Osteoblast (primary cell): ENCODE measurements around the gene PTPRN2. TPM values are rescaled to one million over a fixed set of nuclear protein-coding genes. Genes with fewer than 3 reads are reported as not detected.
A peak's percentile ranks its signal among the peaks of the same experiment; 100 is the strongest.

ENCODE experiments used
- DNase-seq: peaks from one replicate; pipeline ENCODE4 v3.0.0; 2011; ENCODE audit warnings: low spot score, mixed read lengths; ENCODE audit not compliant: insufficient read length; ENCODE audit errors: missing footprints
- H2AFZ ChIP-seq: 2 replicates; pipeline ENCODE4 v1.6.0; 2011; ENCODE audit warnings: mild to moderate bottlenecking, low read length
- H3K27ac ChIP-seq: 2 replicates; pipeline ENCODE4 v1.5.1; 2011; ENCODE audit warnings: mild to moderate bottlenecking, low read depth, low read length, moderate library complexity
- H3K27me3 ChIP-seq: 2 replicates; pipeline ENCODE4 v1.6.0; 2012; ENCODE audit warnings: mild to moderate bottlenecking, control low read depth, inconsistent platforms, low read length, moderate library complexity; ENCODE audit not compliant: insufficient read depth
- H3K36me3 ChIP-seq: 2 replicates; pipeline ENCODE4 v1.5.1; 2011; ENCODE audit warnings: mild to moderate bottlenecking, low read length, control low read depth, moderate library complexity; ENCODE audit not compliant: insufficient read depth
- H3K4me1 ChIP-seq: 2 replicates; pipeline ENCODE4 v1.5.1; 2011; ENCODE audit warnings: mild to moderate bottlenecking, low read length, control low read depth, moderate library complexity; ENCODE audit not compliant: insufficient read depth
- H3K4me2 ChIP-seq: 2 replicates; pipeline ENCODE4 v1.6.0; 2011; ENCODE audit warnings: mild to moderate bottlenecking, low read length; ENCODE audit not compliant: insufficient read depth
- H3K4me3 ChIP-seq: fragments of 200-600 bp; sonication (generic); 3 replicates; pipeline ENCODE4 v1.5.1; 2012; ENCODE audit warnings: mild to moderate bottlenecking, low read length, inconsistent platforms; ENCODE audit not compliant: insufficient read depth
- H3K79me2 ChIP-seq: 2 replicates; pipeline ENCODE4 v1.6.0; 2012; ENCODE audit warnings: mild to moderate bottlenecking, low read length, control low read depth, inconsistent platforms; ENCODE audit not compliant: insufficient read depth
- H3K9me3 ChIP-seq: 2 replicates; pipeline ENCODE4 v1.5.1; 2011; ENCODE audit warnings: low read depth, low read length, control low read depth
- H4K20me1 ChIP-seq: 2 replicates; pipeline ENCODE4 v1.6.0; 2012; ENCODE audit warnings: mild to moderate bottlenecking, low read length, control low read depth; ENCODE audit not compliant: insufficient read depth
- CTCF ChIP-seq: IDR thresholded peaks from 2 replicates; pipeline ENCODE4 v1.5.1; 2011; ENCODE audit warnings: mild to moderate bottlenecking, low read depth, low read length, moderate library complexity; ENCODE audit errors: extremely low read depth
- total RNA-seq: library from RNA; depleted of rRNA; stranded (reverse); fragments of >200 nt; gene quantifications from 2 replicates; pipeline ENCODE4 v1.2.3, GENCODE V29; 2012

The PTPRN2 gene
- total RNA-seq, 1 donor: 0.36 TPM

- no peaks in the 10 kb centered on the region for H3K79me2 ChIP-seq
- H3K4me1 ChIP-seq: no peaks in the 10 kb centered on the region
- peak; percentile 45 for DNase-seq
- no peak for TF ChIP-seq CTCF
- no peaks in the 10 kb centered on the region for H3K36me3 ChIP-seq
- no peak overlapping the region for H2AFZ ChIP-seq
- H3K9me3 ChIP-seq: no peaks in the 10 kb centered on the region
- no peak overlapping the region for H3K27ac ChIP-seq
- H3K27me3 ChIP-seq: no peaks in the 10 kb centered on the region
- H3K4me2 ChIP-seq: no peak overlapping the region
- H4K20me1 ChIP-seq: no peaks in the 10 kb centered on the region
- no peak overlapping the region for H3K4me3 ChIP-seq
Observed at GRCh38 chr7:158557441-158557755, 30.2 kb downstream of the PTPRN2 start.

- H3K36me3 ChIP-seq: no peaks in the 10 kb centered on the region
- no peak overlapping the region for H3K4me2 ChIP-seq
- no peaks in the 10 kb centered on the region for H4K20me1 ChIP-seq
- no peak for TF ChIP-seq CTCF
- no peaks in the 10 kb centered on the region for H3K79me2 ChIP-seq
- no peak overlapping the region for H3K4me3 ChIP-seq
- peak; percentile 11 for DNase-seq
- H3K27ac ChIP-seq: no peak overlapping the region
- H3K4me1 ChIP-seq: no peaks in the 10 kb centered on the region
- no peaks in the 10 kb centered on the region for H3K9me3 ChIP-seq
- no peaks in the 10 kb centered on the region for H3K27me3 ChIP-seq
- no peak overlapping the region for H2AFZ ChIP-seq
Observed at GRCh38 chr7:158556721-158557440, 30.7 kb downstream of the PTPRN2 start.

- TF ChIP-seq CTCF: no peak
- H3K9me3 ChIP-seq: no peaks in the 10 kb centered on the region
- H3K4me3 ChIP-seq: no peak overlapping the region
Observed at GRCh38 chr7:158555034-158555520, 32.5 kb downstream of the PTPRN2 start.

GRCh38 chr7:158550886-158551452, 36.7 kb downstream of the PTPRN2 start:
- no peaks in the 10 kb centered on the region for H3K79me2 ChIP-seq
- no peak overlapping the region for H3K4me3 ChIP-seq
- H4K20me1 ChIP-seq: no peaks in the 10 kb centered on the region
- TF ChIP-seq CTCF: no peak
- no peaks in the 10 kb centered on the region for H3K4me1 ChIP-seq
- no peaks in the 10 kb centered on the region for H3K27me3 ChIP-seq
- H3K4me2 ChIP-seq: no peak overlapping the region
- no peaks in the 10 kb centered on the region for H3K9me3 ChIP-seq
- DNase-seq: no peak
- no peak overlapping the region for H2AFZ ChIP-seq
- no peak overlapping the region for H3K27ac ChIP-seq
- no peaks in the 10 kb centered on the region for H3K36me3 ChIP-seq

More at GRCh38 chr7:158555034-158555520, 32.5 kb downstream of the PTPRN2 start:
- no peak overlapping the region for H3K4me2 ChIP-seq
- H3K36me3 ChIP-seq: no peaks in the 10 kb centered on the region
- H4K20me1 ChIP-seq: no peaks in the 10 kb centered on the region
- H2AFZ ChIP-seq: no peak overlapping the region
- H3K27ac ChIP-seq: no peak overlapping the region
- no peaks in the 10 kb centered on the region for H3K27me3 ChIP-seq
- no peaks in the 10 kb centered on the region for H3K79me2 ChIP-seq
- no peak for DNase-seq
- H3K4me1 ChIP-seq: no peaks in the 10 kb centered on the region
